Naive thymus-derived CD4-positive, alpha-beta T cell (primary cell): ENCODE results near the gene PANX2. TPM values are rescaled to one million over a fixed set of nuclear protein-coding genes. Genes with fewer than 3 reads are reported as not detected.
A peak's percentile ranks its signal among the peaks of the same experiment; 100 is the strongest.

Experiments
- ATAC-seq: fragments of 150-1000 bp; cut with Tn5 transposase; 2 replicates; pipeline ENCODE4 v1.10.0; 2021; ENCODE audit warnings: mild to moderate bottlenecking, moderate library complexity
- CTCF ChIA-PET: fragments of 350-600 bp; sonication (Branson Sonifier 250); formaldehyde crosslinking; loops from one replicate; lab custom pipeline; 2021; ENCODE audit warnings: antibody characterized with exemption; lab: Charles Lee
- POLR2A ChIA-PET: fragments of 350-600 bp; sonication (Branson Sonifier 250); formaldehyde crosslinking; loops from one replicate; lab custom pipeline; 2021; ENCODE audit warnings: antibody characterized with exemption, inconsistent platforms; lab: Charles Lee
- DNase-seq, 9 donors: peaks; one replicate each; pipeline versions ENCODE4 v3.0.0 to v3.0.0-alpha.2; 2020 to 2022; ENCODE audit warnings: mixed read lengths in 1 of 9
- H3K27ac ChIP-seq: one replicate; pipeline ENCODE4 v1.7.0; 2013; ENCODE audit warnings: mild to moderate bottlenecking, low read depth, low read length, moderate library complexity
- H3K27me3 ChIP-seq, 2 donors: one replicate each; pipeline ENCODE4 v1.7.0; 2013; ENCODE audit warnings: low read length in 2 of 2, mild to moderate bottlenecking in 2 of 2, moderate library complexity in 2 of 2; ENCODE audit not compliant: control insufficient read depth in 2 of 2, insufficient read depth in 2 of 2
- H3K36me3 ChIP-seq, 3 experiments: 1 replicate in 2 of 3; 2 replicates in 1 of 3; pipeline ENCODE4 v1.7.0; 2013; ENCODE audit warnings: low read length in 3 of 3, mild to moderate bottlenecking in 3 of 3, moderate library complexity in 1 of 3; ENCODE audit not compliant: insufficient read depth in 3 of 3, control insufficient read depth in 2 of 3
- H3K4me1 ChIP-seq, 2 donors: one replicate each; pipeline ENCODE4 v1.7.0; 2013; ENCODE audit warnings: low read length in 2 of 2, mild to moderate bottlenecking in 2 of 2, moderate library complexity in 1 of 2; ENCODE audit not compliant: control insufficient read depth in 2 of 2, insufficient read depth in 2 of 2
- H3K4me3 ChIP-seq: 2 replicates; pipeline ENCODE4 v1.7.0; 2013; ENCODE audit warnings: mild to moderate bottlenecking, low read length
- H3K9me3 ChIP-seq, 3 experiments: 1 replicate in 2 of 3; 2 replicates in 1 of 3; pipeline ENCODE4 v1.7.0; 2013; ENCODE audit warnings: low read length in 3 of 3; ENCODE audit not compliant: control insufficient read depth in 2 of 3
- H3K27ac Mint-ChIP-seq, 9 donors: one replicate each; pipeline ENCODE4 v1.8.0; 2020 to 2022; ENCODE audit warnings: mixed read lengths in 9 of 9, mild to moderate bottlenecking in 8 of 9, moderate library complexity in 5 of 9, inconsistent platforms in 2 of 9
- H3K27me3 Mint-ChIP-seq, 5 donors: one replicate each; pipeline ENCODE4 v1.8.0; 2021 to 2022; ENCODE audit warnings: mixed read lengths in 5 of 5, mild to moderate bottlenecking in 1 of 5
- H3K36me3 Mint-ChIP-seq, 5 donors: one replicate each; pipeline ENCODE4 v1.8.0; 2020 to 2022; ENCODE audit warnings: mixed read lengths in 5 of 5, mild to moderate bottlenecking in 3 of 5, inconsistent platforms in 1 of 5
- H3K4me1 Mint-ChIP-seq, 7 donors: one replicate each; pipeline ENCODE4 v1.8.0; 2020 to 2022; ENCODE audit warnings: mixed read lengths in 7 of 7, mild to moderate bottlenecking in 3 of 7, inconsistent platforms in 1 of 7
- H3K4me3 Mint-ChIP-seq, 10 donors: one replicate each; pipeline ENCODE4 v1.8.0; 2020 to 2022; ENCODE audit warnings: mild to moderate bottlenecking in 10 of 10, mixed read lengths in 10 of 10, moderate library complexity in 6 of 10, inconsistent platforms in 2 of 10
- H3K9me3 Mint-ChIP-seq, 11 donors: one replicate each; pipeline ENCODE4 v1.8.0; 2020 to 2022; ENCODE audit warnings: mixed read lengths in 11 of 11, mild to moderate bottlenecking in 4 of 11, inconsistent platforms in 1 of 11, moderate library complexity in 1 of 11
- intact Hi-C, 2 donors: fragments of 100-400 bp; cut with micrococcal nuclease; formaldehyde crosslinking; loops; one replicate each; pipeline ENCODE4 v1.15.1; 2023
- polyA plus RNA-seq, 2 donors: library from polyadenylated mRNA; unstranded; fragments of 300-500 nt; fragmentation: Illumina TruSeq; gene quantifications; one replicate each; pipeline ENCODE4 v1.2.3, GENCODE V29; 2021
- total RNA-seq, 6 experiments: library from RNA in 5 of 6; stranded (reverse) in 5 of 6; gene quantifications; 1 replicate in 5 of 6; 2 replicates in 1 of 6; pipeline ENCODE4 v1.2.3 and lab custom pipeline; 2021 to 2026

PANX2 gene
- total and polyA plus RNA-seq, 7 experiments from 2014 or later: 0.27 to 2.0 (median 0.66) TPM; not detected in 4

GRCh38 chr22:50200461-50201190 lies 30.1 kb downstream of the PANX2 start, which contains the start of gene SELENOO:
Gene SELENOO (plus strand): TSS chr22:50201011. CDS start chr22:50201037, 26 bp downstream.
- ATAC-seq (peak; percentile 94), DNase-seq (peak; percentile 76 to 93 (median 83))
- H3K4me3 ChIP-seq: peak within 1 kb of the TSS; percentile 48
- H3K9me3 ChIP-seq: no peaks in the 10 kb centered on the region
- no peaks in the 10 kb centered on the region for H3K27me3 Mint-ChIP-seq
- peak within 1 kb of the TSS in 7 of 9 donors; percentile 51 to 85 (median 76) for H3K27ac Mint-ChIP-seq
- ChIA-PET POLR2A (interaction anchor here (0.9 to 1.8 kb wide), 3 partner anchors 10 to 52 kb away, joined by 3 to 15 read pairs (median 8); no protein-coding TSS in a partner anchor), CTCF (no interaction called here)
- H3K4me3 Mint-ChIP-seq: peak within 1 kb of the TSS; percentile 74 to 90 (median 82)
- peaks cover 0 to 28% (median 0%) of the 10 kb centered on the region in 3 experiments for H3K36me3 ChIP-seq
- peaks cover 4 to 15% of the 10 kb centered on the region in 2 donors for H3K4me1 ChIP-seq
- H3K9me3 Mint-ChIP-seq: no peaks in the 10 kb centered on the region
- H3K4me1 Mint-ChIP-seq: peaks cover 19 to 33% (median 27%) of the 10 kb centered on the region in 7 donors
- no peaks in the 10 kb centered on the region for H3K27me3 ChIP-seq
- intact Hi-C loops: loop anchor here (1.0 to 2.0 kb wide), 7 partner anchors 9 to 382 kb away; partner anchors contain the start of genes CHKB (in 1 of the 2), PPP6R2 (in 1 of the 2), TRABD (in 1 of the 2) and TUBGCP6 (in 1 of the 2)
- H3K36me3 Mint-ChIP-seq: peaks cover 0 to 14% (median 0%) of the 10 kb centered on the region in 5 donors
- peak within 1 kb of the TSS; percentile 93 for H3K27ac ChIP-seq

- Mint-ChIP-seq H3K4me1 (peaks cover 19 to 33% (median 27%) of the 10 kb centered on the region in 7 donors), H3K4me3 (peak overlapping the region; percentile 74 to 90 (median 82)), H3K27ac (peak overlapping the region in 7 of 9 donors; percentile 36 to 85 (median 74)), H3K9me3 (no peaks in the 10 kb centered on the region), H3K27me3 (no peaks in the 10 kb centered on the region), H3K36me3 (peaks cover 0 to 17% (median 0%) of the 10 kb centered on the region in 5 donors)
- ChIA-PET CTCF (interaction anchor here (0.9 kb wide), 1 partner anchor 13 kb away, joined by 3 read pairs; no protein-coding TSS in a partner anchor), POLR2A (interaction anchor here (0.9 to 1.8 kb wide), 2 partner anchors 11 to 52 kb away, joined by 3 to 15 read pairs; no protein-coding TSS in a partner anchor)
- intact Hi-C loops: loop anchor here in 1 of 2 donors (1.0 to 2.0 kb wide), 3 partner anchors 8 to 381 kb away; partner anchors contain the start of genes CHKB and PPP6R2
- Histone ChIP-seq H3K27ac (peak overlapping the region; percentile 93), H3K36me3 (peaks cover 0 to 25% (median 5%) of the 10 kb centered on the region in 3 experiments), H3K4me3 (peak overlapping the region; percentile 48), H3K4me1 (peaks cover 4 to 15% of the 10 kb centered on the region in 2 donors), H3K27me3 (no peaks in the 10 kb centered on the region), H3K9me3 (no peaks in the 10 kb centered on the region)
- peak; percentile 32 for ATAC-seq
- no peak for DNase-seq
Observed at GRCh38 chr22:50201191-50202129, 30.9 kb downstream of the PANX2 start.

GRCh38 chr22:50202130-50202666 lies 31.7 kb downstream of the PANX2 start:
- Histone ChIP-seq H3K27ac (peak overlapping the region; percentile 60), H3K4me1 (peaks cover 4 to 15% of the 10 kb centered on the region in 2 donors), H3K4me3 (peak overlapping the region; percentile 44), H3K36me3 (peaks cover 0 to 25% (median 5%) of the 10 kb centered on the region in 3 experiments), H3K9me3 (no peaks in the 10 kb centered on the region), H3K27me3 (no peaks in the 10 kb centered on the region)
- Mint-ChIP-seq H3K4me3 (peak overlapping the region; percentile 74 to 90 (median 82)), H3K27me3 (no peaks in the 10 kb centered on the region), H3K9me3 (no peaks in the 10 kb centered on the region), H3K36me3 (peaks cover 0 to 18% (median 0%) of the 10 kb centered on the region in 5 donors), H3K4me1 (peaks cover 19 to 33% (median 27%) of the 10 kb centered on the region in 7 donors), H3K27ac (peak overlapping the region in 8 of 9 donors; percentile 36 to 85 (median 75))
- no peak for ATAC-seq
- DNase-seq: no peak
- ChIA-PET CTCF (interaction anchor here (0.7 to 2.3 kb wide), 3 partner anchors 12 to 210 kb away, joined by 3 to 5 read pairs (median 4); no protein-coding TSS in a partner anchor), POLR2A (interaction anchor here (1.8 kb wide), 1 partner anchor 11 kb away, joined by 15 read pairs; no protein-coding TSS in a partner anchor)
- intact Hi-C loops: no loop called here

DNA sequence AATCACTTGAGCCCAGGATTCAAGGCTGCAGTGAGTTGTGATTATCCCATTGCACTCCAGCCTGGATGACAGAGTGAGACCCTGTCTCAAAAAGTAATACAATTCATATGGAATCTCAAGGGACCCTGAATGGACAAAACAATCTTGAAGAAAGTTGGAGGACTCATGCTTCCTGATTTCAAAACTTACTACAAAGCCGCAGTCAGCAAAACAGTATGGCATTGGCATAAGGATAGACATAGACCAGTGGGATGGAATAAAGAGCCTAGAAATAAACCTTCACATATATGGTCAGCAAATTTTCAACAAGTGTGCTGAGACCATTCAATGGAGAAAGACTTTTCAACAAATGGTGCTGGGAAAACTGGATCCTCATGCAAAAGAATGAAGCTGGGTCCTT lies 32.8 kb downstream of the PANX2 start:
- Histone ChIP-seq H3K27ac (no peak overlapping the region), H3K4me3 (no peak overlapping the region), H3K9me3 (no peaks in the 10 kb centered on the region), H3K4me1 (peaks cover 4 to 15% of the 10 kb centered on the region in 2 donors), H3K36me3 (peaks cover 0 to 23% (median 5%) of the 10 kb centered on the region in 3 experiments), H3K27me3 (no peaks in the 10 kb centered on the region)
- no peak for DNase-seq
- Mint-ChIP-seq H3K27me3 (no peaks in the 10 kb centered on the region), H3K9me3 (no peaks in the 10 kb centered on the region), H3K27ac (peak overlapping the region in 1 of 9 donors; percentile 17), H3K36me3 (peaks cover 0 to 18% (median 0%) of the 10 kb centered on the region in 5 donors), H3K4me3 (peak overlapping the region in 1 of 10 donors; percentile 19), H3K4me1 (peaks cover 19 to 33% (median 27%) of the 10 kb centered on the region in 7 donors)
- CTCF ChIA-PET: interaction anchor here (2.3 kb wide), 1 partner anchor 55 kb away, joined by 5 read pairs; no protein-coding TSS in a partner anchor
- POLR2A ChIA-PET: interaction anchor here (1.5 kb wide), 1 partner anchor 12 kb away, joined by 16 read pairs; no protein-coding TSS in a partner anchor
- intact Hi-C loops: no loop called here
- no peak for ATAC-seq

DNA sequence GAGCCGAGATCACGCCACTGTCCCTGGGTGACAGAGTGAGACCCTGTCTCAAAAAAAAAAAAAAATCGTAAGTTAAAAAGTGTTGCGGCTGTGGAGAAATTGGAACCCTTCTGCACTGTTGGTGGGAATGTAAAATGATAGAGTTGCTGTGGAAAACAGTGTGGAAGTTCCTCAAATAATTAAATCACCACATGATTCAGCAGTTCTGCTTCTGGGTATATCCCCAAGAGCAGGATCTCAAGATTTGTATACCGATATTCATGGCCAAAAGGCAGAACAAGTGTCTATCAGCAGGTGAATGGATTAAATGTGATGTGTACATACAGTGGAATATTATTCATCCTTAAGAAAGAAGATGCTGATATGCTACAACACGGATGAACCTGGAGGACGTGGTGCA lies 34.0 kb downstream of the PANX2 start:
- intact Hi-C loops: no loop called here
- ATAC-seq: no peak
- Histone ChIP-seq H3K27me3 (no peaks in the 10 kb centered on the region), H3K27ac (no peak overlapping the region), H3K9me3 (no peaks in the 10 kb centered on the region), H3K4me3 (no peak overlapping the region), H3K4me1 (peaks cover 4 to 15% of the 10 kb centered on the region in 2 donors), H3K36me3 (peaks cover 0 to 29% (median 5%) of the 10 kb centered on the region in 3 experiments)
- H3K4me1 Mint-ChIP-seq: peaks cover 19 to 34% (median 27%) of the 10 kb centered on the region in 7 donors
- ChIA-PET CTCF (interaction anchor here (0.7 kb wide), 1 partner anchor 259 kb away, joined by 6 read pairs; no protein-coding TSS in a partner anchor), POLR2A (interaction anchor here (0.5 to 1.5 kb wide), 3 partner anchors 14 to 208 kb away, joined by 4 to 16 read pairs (median 5); no protein-coding TSS in a partner anchor)
- H3K27me3 Mint-ChIP-seq: no peaks in the 10 kb centered on the region
- H3K27ac Mint-ChIP-seq: peak overlapping the region in 3 of 9 donors; percentile 9 to 73 (median 16)
- no peaks in the 10 kb centered on the region for H3K9me3 Mint-ChIP-seq
- no peak for DNase-seq
- H3K36me3 Mint-ChIP-seq: peaks cover 0 to 18% (median 0%) of the 10 kb centered on the region in 5 donors
- H3K4me3 Mint-ChIP-seq: peak overlapping the region in 1 of 10 donors; percentile 11
